Liver (tissue), 9 donors: ENCODE results near the gene SUSD4. TPM values are rescaled to one million over a fixed set of nuclear protein-coding genes. Genes with fewer than 3 reads are reported as not detected.

ENCODE experiments used
- DNase-seq: peaks from one replicate; pipeline ENCODE4 v3.0.0-alpha.2; 2017; ENCODE audit warnings: low spot score
- H3K27ac ChIP-seq, 2 donors: one replicate each; pipeline ENCODE4 v1.7.0; 2013; ENCODE audit warnings: inconsistent platforms in 2 of 2, low read length in 2 of 2, control low read depth in 1 of 2, low read depth in 1 of 2, mild to moderate bottlenecking in 1 of 2
- H3K27me3 ChIP-seq, 4 donors: one replicate each; pipeline versions ENCODE4 v1.6.1 to v1.7.0; 2013; ENCODE audit warnings: low read length in 3 of 4, inconsistent platforms in 1 of 4, mild to moderate bottlenecking in 1 of 4, moderate library complexity in 1 of 4; ENCODE audit not compliant: control insufficient read depth in 4 of 4, insufficient read depth in 4 of 4
- H3K36me3 ChIP-seq, 4 donors: one replicate each; pipeline versions ENCODE4 v1.6.1 to v1.7.0; 2013; ENCODE audit warnings: low read length in 3 of 4, mild to moderate bottlenecking in 3 of 4, low read depth in 1 of 4, moderate library complexity in 1 of 4; ENCODE audit not compliant: control insufficient read depth in 4 of 4, insufficient read depth in 3 of 4
- H3K4me1 ChIP-seq, 4 donors: one replicate each; pipeline versions ENCODE4 v1.6.1 to v1.7.0; 2013; ENCODE audit warnings: low read length in 3 of 4, mild to moderate bottlenecking in 3 of 4, moderate library complexity in 1 of 4; ENCODE audit not compliant: control insufficient read depth in 4 of 4, insufficient read depth in 4 of 4
- H3K4me3 ChIP-seq, 3 donors: one replicate each; pipeline versions ENCODE4 v1.6.1 to v1.7.0; 2013; ENCODE audit warnings: low read length in 3 of 3, control low read depth in 1 of 3, low read depth in 1 of 3, mild to moderate bottlenecking in 1 of 3
- H3K9ac ChIP-seq, 2 donors: one replicate each; pipeline ENCODE4 v1.7.0; 2013; ENCODE audit warnings: low read length in 2 of 2, mild to moderate bottlenecking in 2 of 2, moderate library complexity in 2 of 2, control low read depth in 1 of 2, low read depth in 1 of 2
- H3K9me3 ChIP-seq, 4 donors: one replicate each; pipeline versions ENCODE4 v1.6.1 to v1.7.0; 2013; ENCODE audit warnings: low read length in 3 of 4; ENCODE audit not compliant: control insufficient read depth in 4 of 4
- ATF3 ChIP-seq: IDR thresholded peaks from 2 replicates; pipeline ENCODE4 v1.6.1; 2016; ENCODE audit warnings: antibody characterized with exemption
- CTCF ChIP-seq: fragments of 150-350 bp; IDR thresholded peaks from 2 replicates; pipeline ENCODE4 v1.5.1; 2017; ENCODE audit warnings: improper control_type of control experiment, low read depth, low read length; ENCODE audit not compliant: missing input control
- EGR1 ChIP-seq, 2 donors: IDR thresholded peaks; 2 replicates each; pipeline ENCODE4 v1.6.1; 2016 to 2018; ENCODE audit warnings: antibody characterized with exemption in 2 of 2, low read depth in 2 of 2
- FOXA1 ChIP-seq: IDR thresholded peaks from 2 replicates; pipeline ENCODE4 v1.6.1; 2016; ENCODE audit warnings: antibody characterized with exemption
- FOXA2 ChIP-seq: IDR thresholded peaks from 2 replicates; pipeline ENCODE4 v1.6.1; 2016; ENCODE audit warnings: antibody characterized with exemption
- GABPA ChIP-seq, 2 donors: IDR thresholded peaks in 1 of 2; conservative IDR thresholded peaks in 1 of 2; 2 replicates each; pipeline ENCODE4 v1.6.1; 2016; ENCODE audit warnings: antibody characterized with exemption in 2 of 2, mild to moderate bottlenecking in 1 of 2, moderate library complexity in 1 of 2
- HNF4A ChIP-seq, 2 donors: conservative IDR thresholded peaks; 2 replicates each; pipeline ENCODE4 v1.6.1; 2016; ENCODE audit warnings: antibody characterized with exemption in 2 of 2, mild to moderate bottlenecking in 2 of 2
- HNF4G ChIP-seq: IDR thresholded peaks from 2 replicates; pipeline ENCODE4 v1.6.1; 2016; ENCODE audit warnings: antibody characterized with exemption
- JUND ChIP-seq, 2 donors: IDR thresholded peaks; 2 replicates each; pipeline ENCODE4 v1.6.1; 2016; ENCODE audit warnings: antibody characterized with exemption in 2 of 2
- MAX ChIP-seq: IDR thresholded peaks from 2 replicates; pipeline ENCODE4 v1.6.1; 2016; ENCODE audit warnings: antibody characterized with exemption
- NR2F2 ChIP-seq: IDR thresholded peaks from 2 replicates; pipeline ENCODE4 v1.6.1; 2016; ENCODE audit warnings: antibody characterized with exemption
- RAD21 ChIP-seq, 2 donors: IDR thresholded peaks; 2 replicates each; pipeline ENCODE4 v1.6.1; 2016; ENCODE audit warnings: antibody characterized with exemption in 2 of 2, mild to moderate bottlenecking in 2 of 2
- REST ChIP-seq: IDR thresholded peaks from 2 replicates; pipeline ENCODE4 v1.6.1; 2016; ENCODE audit warnings: antibody characterized with exemption, mild to moderate bottlenecking
- RXRA ChIP-seq, 2 donors: IDR thresholded peaks; 2 replicates each; pipeline ENCODE4 v1.6.1; 2017 to 2018; ENCODE audit warnings: antibody characterized with exemption in 2 of 2, mild to moderate bottlenecking in 1 of 2
- SP1 ChIP-seq: IDR thresholded peaks from 2 replicates; pipeline ENCODE4 v1.6.1; 2018; ENCODE audit warnings: antibody characterized with exemption, mild to moderate bottlenecking
- YY1 ChIP-seq: IDR thresholded peaks from 2 replicates; pipeline ENCODE4 v1.6.1; 2016; ENCODE audit warnings: antibody characterized with exemption, mild to moderate bottlenecking
- ZBTB33 ChIP-seq: IDR thresholded peaks from 2 replicates; pipeline ENCODE4 v1.6.1; 2016; ENCODE audit warnings: antibody characterized with exemption
- WGBS: extraction: QIAGEN DNeasy Blood & Tissue Kit; methylation state at CpG from one replicate; pipeline ENCODE4 v1.1.7; 2013; 5-methylcytosine and 5-hydroxymethylcytosine counted together
- polyA plus RNA-seq, 2 donors: library from polyadenylated mRNA; stranded (reverse) in 1 of 2; unstranded in 1 of 2; fragments of 200-250 nt in 1 of 2; fragments of >200 nt in 1 of 2; fragmentation: Nextera tagmentation in 1 of 2; extraction: Ambion mirVana in 1 of 2; gene quantifications; one replicate each; pipeline versions ENCODE4 v1.2.1 to v1.2.3, GENCODE V29; 2013 to 2015
- total RNA-seq, 2 donors: library from RNA; depleted of rRNA; stranded (reverse); fragments of >200 nt; gene quantifications; one replicate each; pipeline ENCODE4 v1.2.3, GENCODE V29; 2014
- donor health status: healthy.
- donor health status: healthy.
- donor health status: healthy.
- donor health status: healthy.
- donor health status: healthy.

Gene SUSD4
- total and polyA plus RNA-seq, 4 donors = 1.1 to 3.8 (median 1.8) TPM

GRCh38 chr1:223233019-223233409 is 131.0 kb downstream of the SUSD4 start (continued):
- TF ChIP-seq ZBTB33 (no peak), FOXA1 (no peak), FOXA2 (no peak)

GRCh38 chr1:223231581-223231980 is 132.4 kb downstream of the SUSD4 start:
- DNase-seq = no peak
- TF ChIP-seq MAX = no peak
- no peak for TF ChIP-seq ATF3
- no peak for TF ChIP-seq GABPA (IDR thresholded peaks at IDR 0.05 in 1 of 2, conservative IDR thresholded peaks at IDR 0.05 in 1 of 2)
- no peak for TF ChIP-seq FOXA1
- no peak for TF ChIP-seq SP1
- no peak for TF ChIP-seq JUND (IDR thresholded peaks at IDR 0.05)
- no peak for TF ChIP-seq FOXA2
- TF ChIP-seq NR2F2 = no peak
- no peak for TF ChIP-seq EGR1 (IDR thresholded peaks at IDR 0.05; ENCODE audit: low read depth in 2 of 2)
- TF ChIP-seq HNF4A (conservative IDR thresholded peaks at IDR 0.05) = no peak
- TF ChIP-seq RAD21 (IDR thresholded peaks at IDR 0.05) = no peak
- H3K9me3 ChIP-seq = no peaks in the 10 kb centered on the region
- no peak overlapping the region for H3K4me3 ChIP-seq
- no peaks in the 10 kb centered on the region for H3K4me1 ChIP-seq
- no peaks in the 10 kb centered on the region for H3K27me3 ChIP-seq
- no peak overlapping the region for H3K27ac ChIP-seq
- H3K9ac ChIP-seq = no peak overlapping the region
- 87% methylated on average over 7 of the region's 7 CpGs for WGBS
- no peaks in the 10 kb centered on the region for H3K36me3 ChIP-seq

GRCh38 chr1:223231011-223231572 is 132.9 kb downstream of the SUSD4 start:
- Histone ChIP-seq H3K4me1 (no peaks in the 10 kb centered on the region), H3K9me3 (no peaks in the 10 kb centered on the region), H3K9ac (no peak overlapping the region), H3K36me3 (no peaks in the 10 kb centered on the region), H3K27me3 (no peaks in the 10 kb centered on the region), H3K27ac (no peak overlapping the region), H3K4me3 (no peak overlapping the region)
- TF ChIP-seq CTCF (no peak), HNF4A (conservative IDR thresholded peaks at IDR 0.05) (no peak), REST (no peak), FOXA1 (no peak), HNF4G (no peak), RXRA (IDR thresholded peaks at IDR 0.05) (no peak), MAX (no peak), YY1 (no peak), NR2F2 (no peak), EGR1 (IDR thresholded peaks at IDR 0.05; ENCODE audit: low read depth in 2 of 2) (no peak), ATF3 (no peak), RAD21 (IDR thresholded peaks at IDR 0.05) (no peak)
- no peak for DNase-seq
- WGBS = 95% methylated on average over 7 of the region's 7 CpGs
